ENCODE measurements around the gene RHNO1. TPM values are rescaled to one million over a fixed set of nuclear protein-coding genes. Genes with fewer than 3 reads are reported as not detected.

The RHNO1 gene
- total and polyA plus RNA-seq, 2 of the 4 experiments (the other 2 are of a cell fraction) = 26.1 to 30.6 TPM

- in situ Hi-C loops (cut with MboI; ENCODE audit: low sequenced_read_pairs) = no loop called here
- POLR2A ChIA-PET (ENCODE audit: unreplicated experiment) = interaction anchor here (0.6 kb wide), 1 partner anchor 42 kb away, joined by 8 read pairs; no protein-coding TSS in a partner anchor
Observed at GRCh38 chr12:2876431-2877046, 484 bp upstream of the RHNO1 start.

More at GRCh38 chr12:2876431-2877046, 484 bp upstream of the RHNO1 start:
- WGBS, 2 experiments (ENCODE audit: extremely low coverage in 2 of 2, insufficient read length in 1 of 2) = 0% methylated on average over 8 of the region's 38 CpGs; no CpG with 5 or more reads in 1 of the 2 experiments
- H3K36me3 ChIP-seq (ENCODE audit: control insufficient read depth, insufficient read depth, low read length) = no peaks in the 10 kb centered on the region
- peak overlapping the region; percentile 89 for H3K4me2 ChIP-seq (ENCODE audit: low read depth, low read length)
- peak overlapping the region; percentile 82 for H2AK5ac ChIP-seq (ENCODE audit: low read depth, low read length)
- no peaks in the 10 kb centered on the region for H3K9me3 ChIP-seq (ENCODE audit: control insufficient read depth, insufficient read depth, low read length)
- no peak for DNase-seq
- peak overlapping the region; percentile 83 for H3K56ac ChIP-seq (ENCODE audit: extremely low read depth, insufficient read depth, low read length)
- peak overlapping the region; percentile 98 for H2AFZ ChIP-seq (replicated peaks; ENCODE audit: low read length, poor library complexity)
- peak overlapping the region; percentile 59 for H3K4ac ChIP-seq (ENCODE audit: low read depth, low read length)
- H3K9me1 ChIP-seq (ENCODE audit: insufficient read depth, low read length) = peaks cover 6% of the 10 kb centered on the region
- H3K18ac ChIP-seq (ENCODE audit: low read depth, low read length) = no peak overlapping the region
- H4K5ac ChIP-seq (ENCODE audit: low read depth, low read length) = peak overlapping the region; percentile 71
- peak overlapping the region; percentile 73 for H4K91ac ChIP-seq (ENCODE audit: insufficient read depth, low read depth, low read length)
- peak overlapping the region; percentile 28; the same call in 1 of the 2 replicates for H2BK120ac ChIP-seq (ENCODE audit: low read depth, low read length)
- intact Hi-C loops (cut with micrococcal nuclease) = no loop called here
- peak overlapping the region; percentile 82 for H3K4me3 ChIP-seq (ENCODE audit: insufficient read depth, low read depth, low read length)
- H3K27ac ChIP-seq (ENCODE audit: insufficient read depth, low read length) = peak overlapping the region; percentile 75
- CTCF ChIA-PET = no interaction called here
- peaks cover 40 to 62% of the 10 kb centered on the region in 2 experiments for H3K79me1 ChIP-seq (ENCODE audit: low read depth in 1 of 2, low read length in 2 of 2)
- peak; percentile 77 for ATAC-seq (ENCODE audit: low read depth)
- no TSS peak for BruUV-seq (replicated peaks)
- no peak overlapping the region for H2BK15ac ChIP-seq (ENCODE audit: low read depth, low read length)
- H2BK20ac ChIP-seq (ENCODE audit: low read depth, low read length) = no peak overlapping the region
- dilution Hi-C loops (cut with HindIII; ENCODE audit: low sequenced_read_pairs, unreplicated experiment) = no loop called here
- H2AK9ac ChIP-seq (replicated peaks; ENCODE audit: low read depth, low read length, poor library complexity) = peak overlapping the region; percentile 97
- no peaks in the 10 kb centered on the region for H3K27me3 ChIP-seq (ENCODE audit: control insufficient read depth, insufficient read depth, low read length)
- peak overlapping the region; percentile 70 for H3K14ac ChIP-seq (replicated peaks; ENCODE audit: low read depth, low read length)
- peak overlapping the region; percentile 70 for H3K9ac ChIP-seq (ENCODE audit: low read depth, low read length)
- TF ChIP-seq MAFK (IDR thresholded peaks at IDR 0.05; ENCODE audit: low read depth, low read length) = no peak
- no peak for TF ChIP-seq ELK1 (IDR thresholded peaks at IDR 0.05; ENCODE audit: borderline replicate concordance, low read depth, low read length)
- TF ChIP-seq CEBPB (IDR thresholded peaks at IDR 0.05; ENCODE audit: low read depth, low read length) = no peak
- TF ChIP-seq RAD21 (IDR thresholded peaks at IDR 0.05; ENCODE audit: low read length) = no peak
- TF ChIP-seq BHLHE40 (IDR thresholded peaks at IDR 0.05; ENCODE audit: low read depth, low read length) = no peak
- TF ChIP-seq RCOR1 (IDR thresholded peaks at IDR 0.05; ENCODE audit: insufficient replicate concordance, low read length) = no peak
- TF ChIP-seq CHD1 (IDR thresholded peaks at IDR 0.05; ENCODE audit: low read depth, low read length) = no peak
- no peak for TF ChIP-seq MXI1 (IDR thresholded peaks at IDR 0.05; ENCODE audit: borderline replicate concordance, low read depth, low read length)
- TF ChIP-seq NFE2L2 (IDR thresholded peaks at IDR 0.05; ENCODE audit: low read depth, low read length) = no peak
- no peak for TF ChIP-seq CTCF (conservative IDR thresholded peaks at IDR 0.05; ENCODE audit: low read depth, low read length)
- no peak for TF ChIP-seq MAZ (IDR thresholded peaks at IDR 0.05; ENCODE audit: borderline replicate concordance, low read depth, low read length)
- no peak for TF ChIP-seq FOS (IDR thresholded peaks at IDR 0.05; ENCODE audit: low read depth, low read length)
- no peak for TF ChIP-seq SMC3 (IDR thresholded peaks at IDR 0.05; ENCODE audit: low read depth, low read length)
- TF ChIP-seq USF2 (IDR thresholded peaks at IDR 0.05; ENCODE audit: low read depth, low read length) = no peak
- TF ChIP-seq RFX5 (IDR thresholded peaks at IDR 0.05; ENCODE audit: low read depth, low read length) = no peak
- TF ChIP-seq POLR2A (IDR thresholded peaks at IDR 0.05; ENCODE audit: low read depth, low read length) = no peak
- H3K23ac ChIP-seq (ENCODE audit: low read depth, low read length) = peak overlapping the region; percentile 85
- peak overlapping the region; percentile 84 to 88 for H4K8ac ChIP-seq (ENCODE audit: low read depth in 2 of 2, low read length in 2 of 2)
- peaks cover 6% of the 10 kb centered on the region for H3K4me1 ChIP-seq (ENCODE audit: control insufficient read depth, insufficient read depth, low read length)
- H4K20me1 ChIP-seq (ENCODE audit: insufficient read depth, low read length) = no peaks in the 10 kb centered on the region; the same call in 1 of the 2 replicates
- peak overlapping the region; percentile 60 for H2BK5ac ChIP-seq (ENCODE audit: low read depth, low read length, poor library complexity, severe bottlenecking)

Measured in IMR-90 (cell line).